GM12878 (cell line): ENCODE measurements around the gene LEPR. TPM values are rescaled to one million over a fixed set of nuclear protein-coding genes. Genes with fewer than 3 reads are reported as not detected.

ENCODE experiments used
- ATAC-seq: fragments of 200-7000 bp; cut with Tn5 transposase; 3 replicates; pipeline ENCODE4 v1.9.1; 2020; ENCODE audit warnings: mild to moderate bottlenecking, moderate library complexity
- BruUV-seq: library from RNA; stranded (reverse); fragments of 400-500 nt; replicated peaks from 2 replicates; lab custom pipeline; 2021; lab: Mats Ljungman, UMichigan
- CTCF ChIA-PET: fragments of 300-600 bp; sonication (Branson Sonifier 250); formaldehyde crosslinking; extraction: SDS; loops from one replicate; lab custom pipeline; 2021; ENCODE audit warnings: inconsistent platforms; lab: Yijun Ruan, JAX
- POLR2A ChIA-PET: fragments of 350-600 bp; formaldehyde crosslinking; extraction: SDS; loops from one replicate; lab custom pipeline; 2021; ENCODE audit warnings: inconsistent platforms; lab: Charles Lee
- RAD21 ChIA-PET: fragments of 300-600 bp; sonication (Branson Sonifier 250); formaldehyde crosslinking; loops from one replicate; lab custom pipeline; 2023; ENCODE audit warnings: antibody characterized with exemption; ENCODE audit not compliant: unreplicated experiment; lab: Charles Lee
- SMC1A ChIA-PET: fragments of 300-600 bp; sonication (Branson Sonifier 250); formaldehyde crosslinking; loops from one replicate; lab custom pipeline; 2023; ENCODE audit not compliant: unreplicated experiment, uncharacterized antibody; lab: Charles Lee
- DNase-seq: peaks from one replicate; pipeline ENCODE4 v3.0.0-alpha.2; 2011; ENCODE audit warnings: low read depth, low spot score
- FAIRE-seq: peaks from 3 replicates; lab custom pipeline; 2011; peaks lifted over from hg19 to GRCh38; lab: Jason Lieb, UNC
- H2AFZ ChIP-seq: 2 replicates; pipeline ENCODE4 v1.6.0; 2011; ENCODE audit warnings: low read depth, low read length, control low read depth; ENCODE audit not compliant: control insufficient read depth
- H3K27ac ChIP-seq: 2 replicates; pipeline ENCODE4 v1.5.1; 2011; ENCODE audit warnings: control low read depth; ENCODE audit not compliant: control insufficient read depth, insufficient read depth
- H3K27me3 ChIP-seq, 2 experiments: replicated peaks in 1 of 2; 2 replicates each; pipeline versions ENCODE4 v1.6.0 to v1.6.1; 2011; ENCODE audit warnings: low read length in 1 of 2; ENCODE audit not compliant: control insufficient read depth in 2 of 2, insufficient read depth in 2 of 2
- H3K36me3 ChIP-seq, 2 experiments: 2 replicates each; pipeline ENCODE4 v1.5.1; 2011; ENCODE audit warnings: low read length in 1 of 2; ENCODE audit not compliant: control insufficient read depth in 2 of 2, insufficient read depth in 2 of 2
- H3K4me1 ChIP-seq: 2 replicates; pipeline ENCODE4 v1.6.1; 2011; ENCODE audit warnings: mild to moderate bottlenecking, low read length, moderate library complexity, mixed read lengths; ENCODE audit not compliant: control insufficient read depth, insufficient read depth
- H3K4me2 ChIP-seq: 2 replicates; pipeline ENCODE4 v1.6.0; 2011; ENCODE audit warnings: control low read depth; ENCODE audit not compliant: control insufficient read depth, insufficient read depth
- H3K4me3 ChIP-seq: fragments of 200-600 bp; sonication (generic); 2 replicates; pipeline ENCODE4 v1.5.1; 2016
- H3K79me2 ChIP-seq: 2 replicates; pipeline ENCODE4 v1.6.0; 2011; ENCODE audit warnings: low read length; ENCODE audit not compliant: control insufficient read depth, insufficient read depth
- H3K9ac ChIP-seq: 2 replicates; pipeline ENCODE4 v1.8.0; 2011; ENCODE audit warnings: low read length, control low read depth, mixed read lengths; ENCODE audit not compliant: control insufficient read depth, insufficient read depth
- H3K9me3 ChIP-seq: replicated peaks from 3 replicates; pipeline ENCODE4 v1.5.1; 2011; ENCODE audit warnings: mild to moderate bottlenecking, low read length; ENCODE audit not compliant: control insufficient read depth, insufficient read depth
- H4K20me1 ChIP-seq: 2 replicates; pipeline ENCODE4 v1.6.0; 2011; ENCODE audit not compliant: control insufficient read depth, insufficient read depth
- DPF2 ChIP-seq: fragments of 450-650 bp; IDR thresholded peaks from 2 replicates; pipeline ENCODE4 v1.6.1; 2017; ENCODE audit warnings: mild to moderate bottlenecking
- EED ChIP-seq: sonication (generic); IDR thresholded peaks from 2 replicates; pipeline ENCODE4 v1.6.1; 2016; ENCODE audit warnings: antibody characterized with exemption, low read depth
- EZH2 ChIP-seq: IDR thresholded peaks from 2 replicates; pipeline ENCODE4 v1.6.1; 2012; ENCODE audit warnings: low read depth, mild to moderate bottlenecking, control low read depth, inconsistent platforms, low read length, borderline replicate concordance; ENCODE audit not compliant: control insufficient read depth
- IRF3 ChIP-seq: fragments of 450-650 bp; IDR thresholded peaks from 2 replicates; pipeline ENCODE4 v1.6.1; 2014; ENCODE audit warnings: mild to moderate bottlenecking
- PML ChIP-seq: IDR thresholded peaks from 2 replicates; pipeline ENCODE4 v1.6.1; 2012; ENCODE audit warnings: low read length, inconsistent platforms
- POLR2AphosphoS5 ChIP-seq: IDR thresholded peaks from 2 replicates; pipeline ENCODE4 v1.6.1; 2011; ENCODE audit warnings: mild to moderate bottlenecking, low read length, inconsistent platforms
- ZSCAN29 ChIP-seq: fragments of 450-650 bp; IDR thresholded peaks from 2 replicates; pipeline ENCODE4 v1.6.1; 2017; ENCODE audit warnings: mild to moderate bottlenecking, moderate library complexity
- WGBS: methylation state at CpG from one replicate; pipeline ENCODE4 v1.1.6; 2016; ENCODE audit warnings: low lambda C conversion rate; ENCODE audit not compliant: insufficient replicate concordance, insufficient coverage; ENCODE audit errors: missing lambda C conversion rate; 5-methylcytosine and 5-hydroxymethylcytosine counted together
- in situ Hi-C: fragments of 300-500 bp; cut with MboI; formaldehyde crosslinking; loops from 9 replicates; pipeline ENCODE4 v1.14.3; 2018; ENCODE audit warnings: mixed read lengths
- intact Hi-C: fragments of 100-400 bp; cut with micrococcal nuclease; formaldehyde crosslinking; loops from one replicate; pipeline ENCODE4 v1.14.2; 2022; ENCODE audit not compliant: unreplicated experiment
- polyA plus RNA-seq, 11 experiments: library from polyadenylated mRNA; depleted of rRNA in 4 of 11; unstranded in 6 of 11; stranded (reverse) in 5 of 11; fragments of >200 nt; fragmentation: Nextera tagmentation in 4 of 11; fragmentation: Illumina TruSeq in 1 of 11; extraction: Ambion mirVana in 4 of 11; extraction: Trizol in 1 of 11; gene quantifications; 1 replicate in 1 of 11; 2 replicates in 10 of 11; pipeline versions ENCODE4 v1.2.1 to v1.2.3, GENCODE V29; 2011 to 2016; ENCODE audit warnings: inconsistent platforms in 2 of 11, missing spikeins in 2 of 11, low read depth in 1 of 11
- total RNA-seq, 4 experiments: library from RNA; depleted of rRNA in 3 of 4; stranded (reverse); fragments of >200 nt in 3 of 4; fragmentation: Illumina TruSeq in 1 of 4; extraction: Trizol in 1 of 4; gene quantifications; 2 replicates each; pipeline versions ENCODE4 v1.2.1 to v1.2.3, GENCODE V29; 2013 to 2021
- TF ChIP-seq, protein P1 (sequence below): fragments of 450-650 bp; IDR thresholded peaks from 2 replicates; pipeline ENCODE4 v1.6.1; 2016; ENCODE audit warnings: mild to moderate bottlenecking, moderate library complexity, borderline replicate concordance

LEPR gene
- total and polyA plus RNA-seq, 10 of the 15 experiments (the other 5 are each of a cell fraction or from before 2014, with no cell fraction given), result 0.49 to 3.7 (median 1.2) TPM

DNA sequence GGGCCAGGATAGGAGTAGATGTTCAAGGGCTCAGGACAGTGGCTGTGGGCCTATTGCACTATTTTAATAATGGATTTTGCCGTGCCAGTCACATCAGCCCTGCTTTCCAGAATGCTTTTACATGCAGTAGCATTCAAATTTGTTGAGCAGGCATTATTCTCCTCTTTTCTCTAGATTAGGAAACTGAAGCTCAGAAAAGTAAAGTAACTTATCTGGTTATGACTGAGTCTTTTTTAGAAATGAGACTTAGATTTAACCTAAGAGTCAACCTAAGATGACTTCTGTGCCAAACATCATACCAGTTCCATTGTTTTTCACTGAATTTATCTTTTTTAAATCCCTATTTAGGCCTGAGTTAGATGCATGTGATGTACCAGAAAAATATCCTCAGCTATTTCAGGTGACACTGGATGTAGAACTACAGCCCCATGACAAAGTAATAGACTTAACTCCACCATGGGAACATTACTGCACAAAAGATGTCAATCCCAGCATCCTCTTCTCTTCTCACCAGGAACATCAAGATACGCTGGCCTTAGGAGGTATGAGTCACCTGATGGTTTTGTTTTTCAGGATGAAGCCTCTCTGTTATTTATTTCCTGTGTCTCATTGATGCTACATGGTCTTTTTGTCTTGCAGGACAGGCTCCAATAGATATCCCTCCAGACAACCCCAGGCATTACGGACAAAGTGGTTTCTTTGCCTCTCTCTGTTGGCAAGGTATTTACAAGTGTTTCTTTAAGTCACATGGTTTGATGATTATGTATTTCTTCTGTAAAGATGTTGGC is 31.4 kb upstream of the LEPR start (continued):
- TF ChIP-seq IRF3 (no peak), PML (no peak)

DNA sequence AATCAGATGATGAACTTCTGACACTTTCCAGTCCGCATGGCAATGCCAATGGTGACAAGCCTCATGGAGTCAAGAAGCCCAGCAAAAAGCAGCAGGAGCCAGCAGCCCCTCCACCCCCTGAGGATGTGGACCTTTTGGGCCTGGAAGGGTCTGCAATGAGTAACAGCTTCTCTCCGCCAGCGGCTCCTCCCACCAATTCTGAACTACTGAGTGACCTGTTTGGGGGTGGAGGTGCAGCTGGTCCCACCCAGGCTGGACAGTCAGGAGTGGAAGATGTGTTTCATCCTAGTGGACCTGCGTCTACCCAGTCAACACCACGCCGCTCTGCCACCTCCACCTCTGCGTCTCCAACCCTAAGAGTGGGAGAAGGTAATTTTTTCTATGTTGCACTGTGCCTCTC is 28.0 kb upstream of the LEPR start:
- no peak overlapping the region for H3K4me3 ChIP-seq
- H3K9ac ChIP-seq, result no peak overlapping the region
- H3K27ac ChIP-seq, result no peak overlapping the region
- ChIA-PET POLR2A (no interaction called here), SMC1A (interaction anchor here (0.8 to 1.5 kb wide), 2 partner anchors 11 to 27 kb away, joined by 3 read pairs; no protein-coding TSS in a partner anchor), RAD21 (no interaction called here), CTCF (no interaction called here)
- H3K9me3 ChIP-seq, result no peaks in the 10 kb centered on the region
- TF ChIP-seq EZH2 (no peak), EED (no peak), ZSCAN29 (no peak), DPF2 (no peak), POLR2AphosphoS5 (no peak)
- TF ChIP-seq, protein P1, sequence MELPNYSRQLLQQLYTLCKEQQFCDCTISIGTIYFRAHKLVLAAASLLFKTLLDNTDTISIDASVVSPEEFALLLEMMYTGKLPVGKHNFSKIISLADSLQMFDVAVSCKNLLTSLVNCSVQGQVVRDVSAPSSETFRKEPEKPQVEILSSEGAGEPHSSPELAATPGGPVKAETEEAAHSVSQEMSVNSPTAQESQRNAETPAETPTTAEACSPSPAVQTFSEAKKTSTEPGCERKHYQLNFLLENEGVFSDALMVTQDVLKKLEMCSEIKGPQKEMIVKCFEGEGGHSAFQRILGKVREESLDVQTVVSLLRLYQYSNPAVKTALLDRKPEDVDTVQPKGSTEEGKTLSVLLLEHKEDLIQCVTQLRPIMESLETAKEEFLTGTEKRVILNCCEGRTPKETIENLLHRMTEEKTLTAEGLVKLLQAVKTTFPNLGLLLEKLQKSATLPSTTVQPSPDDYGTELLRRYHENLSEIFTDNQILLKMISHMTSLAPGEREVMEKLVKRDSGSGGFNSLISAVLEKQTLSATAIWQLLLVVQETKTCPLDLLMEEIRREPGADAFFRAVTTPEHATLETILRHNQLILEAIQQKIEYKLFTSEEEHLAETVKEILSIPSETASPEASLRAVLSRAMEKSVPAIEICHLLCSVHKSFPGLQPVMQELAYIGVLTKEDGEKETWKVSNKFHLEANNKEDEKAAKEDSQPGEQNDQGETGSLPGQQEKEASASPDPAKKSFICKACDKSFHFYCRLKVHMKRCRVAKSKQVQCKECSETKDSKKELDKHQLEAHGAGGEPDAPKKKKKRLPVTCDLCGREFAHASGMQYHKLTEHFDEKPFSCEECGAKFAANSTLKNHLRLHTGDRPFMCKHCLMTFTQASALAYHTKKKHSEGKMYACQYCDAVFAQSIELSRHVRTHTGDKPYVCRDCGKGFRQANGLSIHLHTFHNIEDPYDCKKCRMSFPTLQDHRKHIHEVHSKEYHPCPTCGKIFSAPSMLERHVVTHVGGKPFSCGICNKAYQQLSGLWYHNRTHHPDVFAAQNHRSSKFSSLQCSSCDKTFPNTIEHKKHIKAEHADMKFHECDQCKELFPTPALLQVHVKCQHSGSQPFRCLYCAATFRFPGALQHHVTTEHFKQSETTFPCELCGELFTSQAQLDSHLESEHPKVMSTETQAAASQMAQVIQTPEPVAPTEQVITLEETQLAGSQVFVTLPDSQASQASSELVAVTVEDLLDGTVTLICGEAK, result no peak
- H3K27me3 ChIP-seq, result no peaks in the 10 kb centered on the region
- no TSS peak for BruUV-seq
- 92% methylated on average over 7 of the region's 7 CpGs for WGBS
- H3K4me1 ChIP-seq, result no peaks in the 10 kb centered on the region
- FAIRE-seq (no peak), DNase-seq (no peak), ATAC-seq (no peak)
- H3K4me2 ChIP-seq, result no peak overlapping the region
- intact Hi-C loops (no loop called here), in situ Hi-C loops (no loop called here)
- no peaks in the 10 kb centered on the region for H4K20me1 ChIP-seq
- no peaks in the 10 kb centered on the region for H3K79me2 ChIP-seq
- H3K36me3 ChIP-seq, result no peaks in the 10 kb centered on the region
- H2AFZ ChIP-seq, result no peak overlapping the region
